ENCODE data around the gene SCMH1.
"Not testable (repeated sequence)": the region's sequence is repeated elsewhere in the genome, so short reads cannot be mapped to it uniquely, and the experiment has no call there.

SCMH1 gene

DNA sequence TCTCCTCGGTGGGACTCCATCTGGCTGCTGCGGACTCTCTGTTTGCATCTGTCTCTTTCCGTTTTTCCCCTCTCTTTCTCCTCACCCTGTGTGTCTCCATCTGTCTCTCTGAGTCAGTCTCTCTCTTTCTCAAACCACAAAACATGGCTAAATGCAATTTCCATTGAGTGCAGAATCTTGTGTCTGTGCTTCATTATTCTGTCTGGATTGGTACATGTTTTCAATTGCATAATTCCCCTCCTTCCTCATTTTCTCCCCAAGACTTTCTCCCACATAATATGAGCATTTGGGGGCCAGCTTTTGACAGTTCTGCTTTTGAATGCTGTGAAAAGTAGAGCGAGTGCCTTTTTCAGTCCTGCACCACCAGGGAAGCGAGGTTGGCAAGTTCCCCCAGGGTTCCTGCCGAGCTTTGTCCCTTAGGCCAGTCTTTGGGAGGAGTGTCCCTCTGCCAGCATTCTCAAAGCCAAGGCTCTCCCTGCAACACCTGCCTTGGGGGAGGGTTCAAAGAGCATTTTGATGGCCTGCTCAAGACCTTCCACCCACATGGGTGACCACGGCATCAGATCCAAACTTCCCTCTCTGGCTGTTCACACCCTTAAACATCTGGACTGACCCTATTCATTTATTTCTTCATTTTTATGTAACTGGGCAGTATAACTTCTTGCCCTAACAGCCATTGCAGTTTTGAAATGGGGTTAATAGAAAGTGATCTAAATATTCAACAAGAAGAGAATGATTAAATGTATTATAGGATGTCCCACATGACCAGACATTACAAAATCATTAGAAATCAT is 32.8 kb upstream of the SCMH1 start:
- no peak for TF ChIP-seq CTCF (IDR thresholded peaks at IDR 0.05; ENCODE audit: extremely low read depth, missing control alignments)

DNA sequence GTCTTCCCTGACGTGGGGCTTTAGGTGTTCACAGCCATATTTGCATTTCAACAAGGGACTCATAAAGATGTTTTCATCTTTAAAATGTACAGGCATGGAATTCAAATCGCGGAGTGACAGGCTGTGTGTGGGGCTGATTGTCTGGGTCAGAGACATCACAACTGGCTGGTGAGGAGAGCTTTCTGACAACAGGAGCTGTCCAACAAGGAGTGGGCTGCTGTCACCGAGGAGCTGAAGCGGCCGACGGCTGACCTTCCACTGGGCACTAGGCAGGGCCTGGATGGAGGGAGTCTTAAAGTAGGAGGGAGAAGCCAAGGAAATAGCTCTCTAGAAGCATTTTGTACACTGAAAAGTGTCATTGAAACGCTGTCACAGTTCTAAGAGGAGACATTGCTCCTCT is 30.5 kb upstream of the SCMH1 start:
- DNase-seq (ENCODE audit: low spot score) = no peak
- no peak for TF ChIP-seq CTCF (IDR thresholded peaks at IDR 0.05; ENCODE audit: extremely low read depth, missing control alignments)

More for the DNA sequence above, 32.8 kb upstream of the SCMH1 start:
- no peak for DNase-seq (ENCODE audit: low spot score)

DNA sequence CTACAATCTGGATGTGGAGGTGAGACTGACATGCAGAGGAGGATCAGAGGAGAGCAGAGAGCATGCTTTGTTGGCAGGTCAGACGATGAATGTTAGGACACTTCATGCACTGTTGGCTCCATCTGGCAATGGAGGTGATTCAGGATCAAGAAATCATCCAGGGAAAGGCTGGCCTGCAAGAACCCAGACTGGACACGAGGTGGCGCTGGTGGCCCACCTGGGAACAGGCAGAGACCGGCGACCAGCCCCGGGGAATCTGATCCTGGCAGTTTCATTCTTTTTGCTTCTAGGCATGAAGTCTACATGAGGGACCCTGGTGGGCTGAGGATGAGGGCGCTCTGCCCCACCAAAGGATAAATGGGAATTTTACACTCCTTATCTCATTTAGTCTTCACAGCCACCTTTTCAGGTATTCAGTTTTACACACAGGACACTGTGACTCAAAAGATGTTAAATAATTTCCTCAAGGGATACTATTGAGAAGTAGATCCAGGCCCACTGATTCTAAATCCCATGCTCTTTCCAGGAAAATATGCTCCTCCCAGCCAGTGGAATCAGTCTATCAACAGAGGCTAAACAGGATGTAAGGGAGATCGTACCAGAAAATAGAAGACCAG is 26.2 kb upstream of the SCMH1 start:
- TF ChIP-seq CTCF (IDR thresholded peaks at IDR 0.05; ENCODE audit: extremely low read depth, missing control alignments) = peak; percentile 95
- DNase-seq (ENCODE audit: low spot score) = peak; percentile 77

DNA sequence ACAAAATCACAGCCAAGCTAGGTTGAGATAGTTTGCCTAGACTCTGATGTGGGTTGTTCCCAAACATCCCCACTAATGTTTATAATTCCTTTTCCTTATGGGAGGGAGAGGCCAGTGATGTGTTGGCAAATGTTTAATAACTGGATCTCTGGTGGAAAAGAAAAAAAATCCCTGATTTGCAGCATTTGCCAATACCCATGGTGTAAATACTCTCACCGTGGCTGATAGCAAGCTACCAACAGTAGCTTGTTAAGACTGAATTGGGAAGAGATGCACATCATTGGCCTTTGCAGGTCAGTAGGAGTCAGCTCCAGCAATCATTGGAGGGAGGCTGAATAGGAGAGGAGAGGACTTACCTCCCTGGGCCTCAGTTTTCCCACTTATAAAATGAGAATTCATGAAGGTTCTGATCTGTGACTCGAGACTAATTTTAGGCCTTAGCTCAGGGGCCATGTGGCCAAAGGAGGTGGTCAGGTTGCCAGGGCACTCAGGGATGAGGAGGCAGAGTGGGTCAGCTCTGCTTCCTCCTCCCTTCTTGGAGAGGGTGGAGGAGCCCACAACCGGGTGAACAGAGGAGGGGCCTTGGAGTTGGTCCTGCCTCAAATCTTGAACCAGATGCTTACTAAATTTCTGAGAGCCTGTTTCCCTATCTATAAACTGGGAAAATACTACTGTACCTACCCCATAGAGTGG is 20.0 kb upstream of the SCMH1 start:
- no peak for DNase-seq (ENCODE audit: low spot score)
- no peak for TF ChIP-seq CTCF (IDR thresholded peaks at IDR 0.05; ENCODE audit: extremely low read depth, missing control alignments)

GRCh38 chr1:41260768-41261167 is 18.7 kb upstream of the SCMH1 start:
- TF ChIP-seq CTCF (IDR thresholded peaks at IDR 0.05; ENCODE audit: extremely low read depth, missing control alignments) = no peak
- DNase-seq (ENCODE audit: low spot score) = no peak

DNA sequence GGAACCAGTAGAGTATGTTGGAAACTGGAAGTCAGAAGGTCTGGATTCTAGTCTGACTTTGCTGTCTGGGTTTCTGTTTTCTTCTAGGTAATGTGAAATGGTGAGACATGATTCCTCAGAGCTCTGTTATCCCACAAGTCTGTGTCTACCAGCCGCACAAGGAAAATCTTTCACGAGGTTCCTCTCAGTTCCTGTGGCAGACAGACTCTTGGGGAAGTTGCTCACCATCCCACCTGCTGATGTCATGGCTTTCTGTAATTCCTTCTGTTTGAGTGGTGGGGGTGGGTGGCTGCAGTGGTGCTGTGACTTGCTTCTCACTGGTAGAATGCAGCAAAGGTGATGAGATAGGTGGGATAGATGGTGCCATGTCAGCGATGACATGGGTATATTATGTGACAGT is 17.1 kb upstream of the SCMH1 start:
- no peak for DNase-seq (ENCODE audit: low spot score)
- no peak for TF ChIP-seq CTCF (IDR thresholded peaks at IDR 0.05; ENCODE audit: extremely low read depth, missing control alignments)

GRCh38 chr1:41255978-41256377 is 13.9 kb upstream of the SCMH1 start:
- no peak for DNase-seq (ENCODE audit: low spot score)
- no peak for TF ChIP-seq CTCF (IDR thresholded peaks at IDR 0.05; ENCODE audit: extremely low read depth, missing control alignments)

GRCh38 chr1:41251120-41251519 is 9.0 kb upstream of the SCMH1 start:
- not testable (repeated sequence) for DNase-seq (ENCODE audit: low spot score)
